ENCODE measurements around the gene MRPL52.

The MRPL52 gene

GRCh38 chr14:22838631-22839041 lies 8.9 kb downstream of the MRPL52 start:
- Histone ChIP-seq H3K27ac (ENCODE audit: low read length) (no peak overlapping the region), H3K79me2 (ENCODE audit: insufficient read depth, low read length) (no peaks in the 10 kb centered on the region), H3K36me3 (ENCODE audit: insufficient read depth, low read length) (peaks cover 15% of the 10 kb centered on the region), H2AFZ (ENCODE audit: low read depth, low read length) (no peak overlapping the region), H3K9me3 (ENCODE audit: insufficient read depth, low read length, severe bottlenecking) (no peaks in the 10 kb centered on the region), H3K9ac (ENCODE audit: low read depth, low read length) (no peak overlapping the region), H4K20me1 (ENCODE audit: insufficient read depth, low read length) (no peaks in the 10 kb centered on the region), H3K4me3 (ENCODE audit: low read depth in 1 of 2, low read length in 2 of 2) (no peak overlapping the region), H3K27me3 (ENCODE audit: insufficient read depth, low read length, poor library complexity) (peaks cover 10% of the 10 kb centered on the region), H3K4me1 (ENCODE audit: insufficient read depth, low read length) (no peaks in the 10 kb centered on the region), H3K4me2 (ENCODE audit: insufficient read depth, low read length) (no peak overlapping the region)
- ATAC-seq (ENCODE audit: insufficient read depth, low read depth) = peak; percentile 32; the same call in 1 of the 3 replicates
- no peak for DNase-seq
- no peak for TF ChIP-seq EZH2 (IDR thresholded peaks at IDR 0.05; ENCODE audit: borderline replicate concordance, low read depth, low read length, severe bottlenecking)
- TF ChIP-seq CTCF (IDR thresholded peaks at IDR 0.05; ENCODE audit: borderline replicate concordance, extremely low read depth, low read length, poor library complexity, severe bottlenecking) = no peak

- Histone ChIP-seq H2AFZ (ENCODE audit: low read depth, low read length) (no peak overlapping the region), H3K79me2 (ENCODE audit: insufficient read depth, low read length) (no peaks in the 10 kb centered on the region), H3K36me3 (ENCODE audit: insufficient read depth, low read length) (peaks cover 8% of the 10 kb centered on the region), H3K27me3 (ENCODE audit: insufficient read depth, low read length, poor library complexity) (peaks cover 10% of the 10 kb centered on the region), H3K27ac (ENCODE audit: low read length) (no peak overlapping the region), H3K9ac (ENCODE audit: low read depth, low read length) (no peak overlapping the region), H3K4me1 (ENCODE audit: insufficient read depth, low read length) (no peaks in the 10 kb centered on the region), H3K4me2 (ENCODE audit: insufficient read depth, low read length) (no peak overlapping the region), H3K9me3 (ENCODE audit: insufficient read depth, low read length, severe bottlenecking) (no peaks in the 10 kb centered on the region), H3K4me3 (ENCODE audit: low read depth in 1 of 2, low read length in 2 of 2) (no peak overlapping the region), H4K20me1 (ENCODE audit: insufficient read depth, low read length) (no peaks in the 10 kb centered on the region)
- no peak for DNase-seq
- ATAC-seq (ENCODE audit: insufficient read depth, low read depth) = peak; percentile 17; the same call in 2 of the 3 replicates
- TF ChIP-seq EZH2 (IDR thresholded peaks at IDR 0.05; ENCODE audit: borderline replicate concordance, low read depth, low read length, severe bottlenecking) = no peak
- no peak for TF ChIP-seq CTCF (IDR thresholded peaks at IDR 0.05; ENCODE audit: borderline replicate concordance, extremely low read depth, low read length, poor library complexity, severe bottlenecking)
Measured at GRCh38 chr14:22839159-22839779, 9.6 kb downstream of the MRPL52 start.

GRCh38 chr14:22841311-22841710 lies 11.6 kb downstream of the MRPL52 start:
- Histone ChIP-seq H3K4me3 (ENCODE audit: low read depth in 1 of 2, low read length in 2 of 2) (no peak overlapping the region), H3K9me3 (ENCODE audit: insufficient read depth, low read length, severe bottlenecking) (no peaks in the 10 kb centered on the region), H2AFZ (ENCODE audit: low read depth, low read length) (no peak overlapping the region), H3K4me1 (ENCODE audit: insufficient read depth, low read length) (no peaks in the 10 kb centered on the region), H3K9ac (ENCODE audit: low read depth, low read length) (no peak overlapping the region), H3K36me3 (ENCODE audit: insufficient read depth, low read length) (no peaks in the 10 kb centered on the region), H3K79me2 (ENCODE audit: insufficient read depth, low read length) (no peaks in the 10 kb centered on the region), H3K4me2 (ENCODE audit: insufficient read depth, low read length) (no peak overlapping the region), H3K27ac (ENCODE audit: low read length) (no peak overlapping the region), H4K20me1 (ENCODE audit: insufficient read depth, low read length) (no peaks in the 10 kb centered on the region; the same call in 1 of the 2 replicates), H3K27me3 (ENCODE audit: insufficient read depth, low read length, poor library complexity) (peaks cover 13% of the 10 kb centered on the region)
- no peak for TF ChIP-seq EZH2 (IDR thresholded peaks at IDR 0.05; ENCODE audit: borderline replicate concordance, low read depth, low read length, severe bottlenecking)
- TF ChIP-seq CTCF (IDR thresholded peaks at IDR 0.05; ENCODE audit: borderline replicate concordance, extremely low read depth, low read length, poor library complexity, severe bottlenecking) = no peak
- ATAC-seq (ENCODE audit: insufficient read depth, low read depth) = no peak
- no peak for DNase-seq
